DOHH2 (cell line): Measurements from ENCODE around the gene DCAF8L2.
"Not testable (repeated sequence)": the region's sequence is repeated elsewhere in the genome, so short reads cannot be mapped to it uniquely, and the experiment has no call there.

Experiments used
- H3F3A ChIP-seq: fragments of 200-600 bp; sonication (generic), shearing (Covaris generic); 2 replicates; pipeline ENCODE4 v1.6.0; 2016; ENCODE audit warnings: antibody characterized with exemption, mild to moderate bottlenecking; ENCODE audit not compliant: control insufficient read depth, insufficient read depth
- H3K27ac ChIP-seq: fragments of 200-600 bp; sonication (generic); 2 replicates; pipeline ENCODE4 v1.5.1; 2014; ENCODE audit warnings: low read depth, mild to moderate bottlenecking, low read length, moderate library complexity
- H3K27me3 ChIP-seq: fragments of 200-600 bp; sonication (generic); 2 replicates; pipeline ENCODE4 v1.6.1; 2014; ENCODE audit warnings: mild to moderate bottlenecking, low read length, mixed read lengths; ENCODE audit not compliant: control insufficient read depth
- H3K36me3 ChIP-seq: fragments of 200-600 bp; sonication (generic); 2 replicates; pipeline ENCODE4 v1.6.1; 2014; ENCODE audit warnings: mild to moderate bottlenecking, low read length, moderate library complexity, mixed read lengths; ENCODE audit not compliant: control insufficient read depth
- H3K4me1 ChIP-seq: fragments of 200-600 bp; sonication (generic); 2 replicates; pipeline ENCODE4 v1.6.1; 2014; ENCODE audit warnings: mild to moderate bottlenecking, low read length, mixed read lengths; ENCODE audit not compliant: control insufficient read depth
- H3K4me2 ChIP-seq: fragments of 200-600 bp; sonication (generic); 2 replicates; pipeline ENCODE4 v1.6.0; 2014; ENCODE audit warnings: mild to moderate bottlenecking, low read length, moderate library complexity
- H3K4me3 ChIP-seq: fragments of 200-600 bp; sonication (generic); 2 replicates; pipeline ENCODE4 v1.5.1; 2014; ENCODE audit warnings: mild to moderate bottlenecking, low read length, mixed read lengths
- H3K79me2 ChIP-seq: fragments of 200-600 bp; sonication (generic); 2 replicates; pipeline ENCODE4 v1.6.1; 2014; ENCODE audit warnings: mild to moderate bottlenecking, low read length, mixed read lengths; ENCODE audit not compliant: control insufficient read depth
- H3K9me2 ChIP-seq: fragments of 200-600 bp; sonication (generic); replicated peaks from 2 replicates; pipeline ENCODE4 v1.6.1; 2014; ENCODE audit warnings: mild to moderate bottlenecking, low read length, mixed read lengths; ENCODE audit not compliant: control insufficient read depth
- H3K9me3 ChIP-seq: fragments of 200-600 bp; sonication (generic); 2 replicates; pipeline ENCODE4 v1.6.1; 2014; ENCODE audit warnings: antibody characterized with exemption, low read length, mixed read lengths; ENCODE audit not compliant: control insufficient read depth, insufficient read depth
- H4K20me1 ChIP-seq: fragments of 200-600 bp; sonication (generic); 2 replicates; pipeline ENCODE4 v1.6.0; 2014; ENCODE audit warnings: low read depth, mild to moderate bottlenecking, antibody characterized with exemption, low read length, moderate library complexity; ENCODE audit not compliant: control insufficient read depth, insufficient read depth
- CTCF ChIP-seq: fragments of 200-600 bp; sonication (generic); IDR thresholded peaks from one replicate; pipeline ENCODE4 v1.5.1; 2014; ENCODE audit warnings: antibody characterized with exemption, mild to moderate bottlenecking, low read depth, low read length; ENCODE audit not compliant: poor library complexity, severe bottlenecking
- EZH2phosphoT487 ChIP-seq: fragments of 200-600 bp; sonication (generic); IDR thresholded peaks from 2 replicates; pipeline ENCODE4 v1.6.1; 2017; ENCODE audit warnings: borderline replicate concordance, mild to moderate bottlenecking, antibody characterized with exemption, low read length, moderate library complexity, mixed read lengths

DCAF8L2 gene

GRCh38 chrX:27746516-27746915 lies 156.4 kb downstream of the DCAF8L2 start:
- Histone ChIP-seq H3K9me3 (no peaks in the 10 kb centered on the region), H3K9me2 (no peaks in the 10 kb centered on the region), H3K79me2 (no peaks in the 10 kb centered on the region), H3K27me3 (no peaks in the 10 kb centered on the region), H4K20me1 (no peaks in the 10 kb centered on the region), H3K4me2 (no peak overlapping the region), H3K4me1 (no peaks in the 10 kb centered on the region), H3K27ac (no peak overlapping the region), H3K36me3 (no peaks in the 10 kb centered on the region), H3F3A (no peaks in the 10 kb centered on the region), H3K4me3 (no peak overlapping the region)
- TF ChIP-seq CTCF (no peak), EZH2phosphoT487 (no peak)

GRCh38 chrX:27750298-27750697 lies 160.2 kb downstream of the DCAF8L2 start:
- H3K27ac ChIP-seq, H3F3A ChIP-seq, H3K79me2 ChIP-seq, H3K36me3 ChIP-seq, H3K9me2 ChIP-seq, H3K4me2 ChIP-seq, H3K9me3 ChIP-seq, H3K4me3 ChIP-seq, H3K4me1 ChIP-seq, H4K20me1 ChIP-seq, H3K27me3 ChIP-seq: not testable (repeated sequence)

- no peaks in the 10 kb centered on the region for H3K4me1 ChIP-seq
- no peaks in the 10 kb centered on the region for H4K20me1 ChIP-seq
- H3K79me2 ChIP-seq, result no peaks in the 10 kb centered on the region
- no peaks in the 10 kb centered on the region for H3K27me3 ChIP-seq
- H3K36me3 ChIP-seq, result no peaks in the 10 kb centered on the region
- no peak overlapping the region for H3K4me3 ChIP-seq
- TF ChIP-seq EZH2phosphoT487 (no peak), CTCF (no peak)
- H3K27ac ChIP-seq, result no peak overlapping the region
- no peak overlapping the region for H3K4me2 ChIP-seq
- no peaks in the 10 kb centered on the region for H3K9me2 ChIP-seq
- H3F3A ChIP-seq, result no peaks in the 10 kb centered on the region
- no peaks in the 10 kb centered on the region for H3K9me3 ChIP-seq
Observed at GRCh38 chrX:27751976-27752375, 161.8 kb downstream of the DCAF8L2 start.

- Histone ChIP-seq H3K4me3 (no peak overlapping the region), H3K79me2 (no peaks in the 10 kb centered on the region), H3K9me3 (no peaks in the 10 kb centered on the region), H3K4me1 (no peaks in the 10 kb centered on the region), H3K9me2 (no peaks in the 10 kb centered on the region), H3K27ac (no peak overlapping the region), H3K4me2 (no peak overlapping the region), H3K27me3 (no peaks in the 10 kb centered on the region), H3F3A (no peaks in the 10 kb centered on the region), H4K20me1 (no peaks in the 10 kb centered on the region), H3K36me3 (no peaks in the 10 kb centered on the region)
- no peak for TF ChIP-seq CTCF
- no peak for TF ChIP-seq EZH2phosphoT487
Observed at GRCh38 chrX:27765718-27766117, 175.6 kb downstream of the DCAF8L2 start.
